Measurements from ENCODE around the gene CDKN2B-AS1.

GRCh38 chr9:21983561-21983935, 11.0 kb upstream of the CDKN2B-AS1 start:
- TF ChIP-seq REST (IDR thresholded peaks at IDR 0.05; ENCODE audit: unreplicated experiment) (no peak), CTCF (conservative IDR thresholded peaks at IDR 0.05; ENCODE audit: low read depth in 2 of 2) (no peak), POLR2AphosphoS5 (IDR thresholded peaks at IDR 0.05; ENCODE audit: low read depth) (no peak), EZH2phosphoT487 (IDR thresholded peaks at IDR 0.05; ENCODE audit: unreplicated experiment) (no peak), EZH2 (IDR thresholded peaks at IDR 0.05; ENCODE audit: low read depth, unreplicated experiment) (no peak), JUNB (IDR thresholded peaks at IDR 0.05; ENCODE audit: unreplicated experiment) (no peak), ZNF331 (CRISPR knock-in tag; IDR thresholded peaks at IDR 0.05; ENCODE audit: low read depth) (no peak), CREB1 (CRISPR knock-in tag; IDR thresholded peaks at IDR 0.05; ENCODE audit: low read depth) (no peak), ZNF114 (CRISPR knock-in tag; IDR thresholded peaks at IDR 0.05) (no peak)

Measured in GM23338 (cell line).